Erythroblast (primary cell): Measurements from ENCODE around the gene MMAB.

Experiments
- GATA1 ChIP-seq: IDR thresholded peaks from 2 replicates; pipeline ENCODE4 v1.6.1; 2011; ENCODE audit warnings: low read depth, mild to moderate bottlenecking, control low read depth, low read length, moderate library complexity
- POLR2A ChIP-seq: IDR thresholded peaks from 2 replicates; pipeline ENCODE4 v1.6.1; 2011; ENCODE audit warnings: mild to moderate bottlenecking, low read length

DNA sequence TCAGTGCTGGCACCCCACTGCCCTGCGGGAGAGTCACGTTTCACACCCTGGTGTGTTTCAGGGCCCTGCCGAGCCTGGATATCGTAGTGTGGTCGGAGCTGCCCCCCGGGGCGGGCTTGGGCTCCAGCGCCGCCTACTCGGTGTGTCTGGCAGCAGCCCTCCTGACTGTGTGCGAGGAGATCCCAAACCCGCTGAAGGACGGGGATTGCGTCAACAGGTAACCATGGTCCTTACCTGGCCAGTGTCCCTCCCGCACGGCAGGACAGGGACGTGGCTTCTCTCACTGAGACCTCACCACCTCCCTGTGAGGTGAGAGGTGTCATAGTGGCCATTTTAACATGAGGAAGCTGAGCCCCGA lies 8.0 kb upstream of the MMAB start:
- TF ChIP-seq POLR2A (no peak), GATA1 (no peak)
